Choroid plexus epithelial cell (primary cell): Measurements from ENCODE around the gene GGCT.

Experiments used
- DNase-seq: peaks from one replicate; pipeline ENCODE4 v3.0.0-alpha.2; 2010; ENCODE audit warnings: low read depth
- H3K4me3 ChIP-seq: 2 replicates; pipeline ENCODE4 v1.5.1; 2011; ENCODE audit warnings: low read depth, mild to moderate bottlenecking, control low read depth, low read length, moderate library complexity
- CTCF ChIP-seq: conservative IDR thresholded peaks from 2 replicates; pipeline ENCODE4 v1.5.1; 2011; ENCODE audit warnings: low read depth, mild to moderate bottlenecking, control low read depth, inconsistent platforms, low read length, moderate library complexity

The GGCT gene

GRCh38 chr7:30472784-30473775, 31.5 kb downstream of the GGCT start:
- DNase-seq, result peak; percentile 86
- no peak for TF ChIP-seq CTCF
- H3K4me3 ChIP-seq, result no peak overlapping the region

DNA sequence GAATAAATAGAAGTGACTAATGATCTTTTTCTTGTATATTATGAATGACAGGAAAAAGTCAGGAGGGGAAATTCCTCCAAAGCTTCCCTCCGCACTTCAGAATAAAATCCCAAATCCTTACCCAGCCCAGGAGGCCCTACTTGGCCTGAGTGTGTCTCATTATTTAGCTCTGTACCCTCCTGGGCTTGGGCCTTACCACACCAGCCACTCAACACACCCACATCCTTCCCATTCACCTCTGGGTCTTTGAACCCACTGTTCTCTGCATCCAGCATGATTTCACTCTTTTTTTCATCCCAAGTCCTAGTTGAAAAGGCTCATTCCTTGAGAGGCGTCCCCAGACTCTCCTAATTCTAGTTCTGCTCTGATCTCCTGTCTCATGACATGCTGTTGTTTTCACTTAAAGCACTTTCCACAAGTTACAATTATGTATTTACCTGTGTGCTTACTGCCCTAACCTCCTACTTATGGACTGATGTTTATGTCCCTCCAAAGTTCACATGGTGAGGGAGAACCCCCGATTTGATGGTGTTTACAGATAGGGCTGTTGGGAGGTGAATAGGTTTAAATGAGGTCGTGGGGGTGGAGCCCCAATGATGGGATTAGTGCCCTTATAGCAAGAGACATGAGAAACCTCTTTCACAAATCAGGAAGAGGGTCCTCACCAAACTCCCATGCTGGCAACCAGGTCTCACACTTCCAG, 32.4 kb downstream of the GGCT start:
- no peak overlapping the region for H3K4me3 ChIP-seq
- DNase-seq, result no peak
- TF ChIP-seq CTCF, result no peak

DNA sequence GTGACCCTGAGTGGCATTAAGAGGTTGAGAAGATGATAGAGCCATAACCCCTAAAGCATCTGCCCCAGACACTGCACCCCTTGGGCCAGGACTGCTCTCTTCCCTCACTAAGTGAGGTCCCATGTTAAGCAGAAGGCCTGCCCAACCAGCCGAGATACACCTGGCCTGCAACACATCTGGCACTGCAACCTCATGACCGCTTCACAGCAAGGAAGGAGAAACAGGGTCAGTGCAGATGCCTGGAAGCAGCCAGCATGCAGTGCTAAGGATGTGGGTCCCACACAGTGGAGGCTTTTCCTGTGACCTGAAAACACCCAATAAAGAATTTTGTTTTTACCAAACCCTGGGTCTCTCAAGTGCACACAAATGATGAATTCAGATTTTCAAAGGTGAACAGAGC, 33.4 kb downstream of the GGCT start:
- peak; percentile 69 for DNase-seq
- TF ChIP-seq CTCF, result no peak
- no peak overlapping the region for H3K4me3 ChIP-seq

GRCh38 chr7:30470771-30471170, 33.9 kb downstream of the GGCT start:
- no peak overlapping the region for H3K4me3 ChIP-seq
- peak; percentile 87 for DNase-seq
- TF ChIP-seq CTCF, result no peak

GRCh38 chr7:30470163-30470770, 34.4 kb downstream of the GGCT start:
- DNase-seq, result peak; percentile 34
- no peak overlapping the region for H3K4me3 ChIP-seq
- no peak for TF ChIP-seq CTCF

- peak; percentile 99 for DNase-seq
- H3K4me3 ChIP-seq, result peak overlapping the region; percentile 4
- peak; percentile 74 for TF ChIP-seq CTCF
These were observed 35.3 kb downstream of the GGCT start for GRCh38 chr7:30469303-30469702.
